HG03521 (cell line): ENCODE results near the gene RFC2.

Source experiments
- ATAC-seq: cut with Tn5 transposase; IDR thresholded peaks from one replicate; pipeline ENCODE4 v1.9.1; 2021; ENCODE audit warnings: mild to moderate bottlenecking, moderate library complexity; ENCODE audit not compliant: unreplicated experiment

RFC2 gene

DNA sequence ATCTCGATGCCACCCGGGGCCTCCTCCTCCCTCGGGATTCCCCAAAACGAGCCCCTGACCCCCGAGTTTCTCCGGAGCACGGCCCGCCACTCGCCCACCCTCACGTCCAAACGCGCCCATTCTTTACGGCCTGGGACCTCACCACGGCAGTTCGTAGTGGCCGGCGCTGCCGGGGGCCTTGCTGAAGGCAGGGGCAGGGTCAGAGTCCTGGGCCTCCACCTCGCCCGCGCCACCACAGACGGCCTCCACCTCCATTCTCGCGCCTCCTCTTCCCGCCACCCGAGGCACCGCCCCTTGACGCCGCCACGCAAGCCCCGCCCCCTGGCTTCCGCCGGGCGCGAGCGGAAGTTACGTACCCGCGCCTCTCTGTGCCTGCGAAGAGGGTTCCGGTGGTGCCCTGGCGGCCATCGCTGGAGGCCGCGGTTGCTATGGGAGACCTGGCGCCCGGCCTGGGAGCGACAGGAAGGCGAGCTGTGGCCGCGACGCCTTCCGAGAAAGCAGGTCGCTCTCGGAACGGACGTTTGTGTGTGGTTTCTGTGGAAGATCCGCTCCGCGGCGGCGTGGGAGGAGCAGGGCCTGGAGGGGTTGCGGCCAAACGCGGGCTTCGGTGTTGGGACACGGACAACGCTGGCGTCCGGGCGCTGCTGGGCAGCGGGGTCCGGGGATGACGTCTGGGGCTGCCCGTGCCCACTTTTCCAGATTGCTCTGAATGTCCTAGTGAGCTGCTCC is at the start of gene RFC2:
Gene RFC2 (minus strand): TSS at position 271 of the 729 bp plus-strand sequence. CDS start 16 bp downstream, at position 255.
- ATAC-seq, result peak; percentile 92

GRCh38 chr7:74302745-74303221 is 48.6 kb upstream of the RFC2 start:
- ATAC-seq, result no peak

GRCh38 chr7:74300926-74301325 is 46.7 kb upstream of the RFC2 start:
- no peak for ATAC-seq

DNA sequence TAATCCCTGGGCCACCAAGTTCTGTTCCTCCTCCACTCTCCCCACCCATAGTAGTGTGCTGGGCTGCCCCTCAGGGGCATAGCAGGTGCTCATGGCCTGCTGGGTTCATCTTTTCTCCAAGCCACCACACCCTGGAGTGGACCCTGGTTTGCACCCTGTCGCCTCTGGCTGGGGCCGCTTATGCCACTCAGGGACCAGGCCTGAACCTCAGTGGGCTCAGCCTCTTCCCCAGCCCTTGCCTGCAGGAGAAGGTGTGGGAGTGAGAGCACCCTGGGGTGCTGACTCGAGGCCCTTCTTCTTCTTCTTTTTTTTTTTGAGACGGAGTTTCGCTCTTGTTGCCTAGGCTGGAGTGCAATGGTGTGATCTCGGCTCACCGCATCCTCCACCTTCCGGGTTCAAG is 45.2 kb upstream of the RFC2 start:
- ATAC-seq, result no peak

GRCh38 chr7:74297516-74298233 is 43.5 kb upstream of the RFC2 start:
- ATAC-seq, result no peak

DNA sequence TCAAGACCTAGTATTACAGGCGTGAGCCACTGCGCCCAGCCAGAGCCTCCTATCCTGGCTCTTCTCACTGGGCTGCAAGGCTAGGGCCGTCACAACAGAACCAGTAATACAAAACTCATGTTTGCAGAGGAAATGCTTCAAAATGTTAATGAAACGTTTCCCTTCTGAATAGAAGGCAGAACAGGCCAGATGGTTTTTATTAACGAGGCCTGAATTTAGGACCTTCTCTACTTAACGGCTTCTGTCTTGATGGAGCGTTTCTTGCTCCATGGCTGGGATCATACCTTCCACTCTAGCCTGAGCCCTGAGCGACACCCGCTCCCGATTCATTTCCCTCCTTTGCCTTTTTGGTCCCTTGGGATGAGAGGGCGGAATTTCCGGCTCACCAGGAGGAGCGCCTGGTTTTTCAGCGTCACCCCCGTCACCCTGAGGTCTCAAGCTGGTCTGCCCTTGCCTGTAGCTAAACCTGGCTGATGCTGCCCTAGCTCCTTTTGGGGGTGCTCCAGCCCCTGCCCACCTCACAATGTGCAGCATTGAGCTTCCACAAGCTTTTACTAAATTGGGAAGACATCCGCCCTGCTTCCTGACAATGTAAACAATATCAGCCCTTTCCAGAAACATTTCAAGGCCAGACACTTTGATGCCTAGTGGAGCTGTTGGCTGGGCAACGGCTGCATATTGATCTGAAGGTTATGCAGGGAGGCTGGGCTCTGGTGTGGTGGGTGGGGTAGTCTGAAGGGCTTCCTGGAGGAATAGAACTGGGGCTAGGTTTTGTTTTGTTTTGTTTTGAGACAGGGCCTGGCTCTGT is 40.2 kb upstream of the RFC2 start:
- ATAC-seq, result no peak

- ATAC-seq, result no peak
Measured at GRCh38 chr7:74293577-74293908, 39.3 kb upstream of the RFC2 start.

DNA sequence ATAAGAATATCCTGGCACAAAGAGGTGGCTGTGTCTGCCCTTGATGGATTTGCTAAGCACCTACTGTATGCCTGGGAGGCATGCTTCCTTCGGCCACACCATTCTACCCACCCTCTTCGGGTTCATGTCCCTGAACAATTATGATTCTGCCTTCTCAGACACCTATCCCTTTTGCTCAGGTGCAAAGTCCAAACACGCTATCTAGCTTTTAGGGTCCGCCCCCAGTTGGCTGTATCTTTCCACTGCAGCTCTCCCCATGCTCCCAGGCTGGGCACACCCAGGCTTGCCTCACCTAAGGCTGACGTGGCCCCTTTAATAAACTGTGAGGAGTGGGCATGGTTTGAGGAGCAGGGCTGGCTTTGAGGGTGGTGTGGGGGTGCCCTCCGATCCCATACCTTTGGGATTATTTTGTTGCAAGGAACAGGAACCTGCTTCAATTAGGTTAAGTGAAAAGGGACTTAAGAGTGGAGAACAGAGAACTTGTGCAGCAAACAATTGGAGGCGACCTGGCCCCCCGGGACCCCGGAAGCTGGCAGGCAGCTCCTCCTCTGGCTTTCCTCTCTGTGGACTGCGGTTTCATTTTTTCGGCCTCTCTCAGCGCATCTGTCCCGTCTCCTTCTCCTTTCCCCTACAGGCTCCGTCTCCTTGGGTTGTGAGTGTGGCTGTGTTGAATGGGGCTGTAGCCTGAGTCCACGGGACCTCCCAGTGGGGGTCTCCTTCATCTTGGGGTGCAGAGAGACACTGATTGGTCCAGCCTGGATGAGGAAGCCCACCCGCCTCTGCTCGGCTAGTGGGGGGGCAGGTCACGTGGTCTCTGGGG is 38.8 kb upstream of the RFC2 start:
- no peak for ATAC-seq

DNA sequence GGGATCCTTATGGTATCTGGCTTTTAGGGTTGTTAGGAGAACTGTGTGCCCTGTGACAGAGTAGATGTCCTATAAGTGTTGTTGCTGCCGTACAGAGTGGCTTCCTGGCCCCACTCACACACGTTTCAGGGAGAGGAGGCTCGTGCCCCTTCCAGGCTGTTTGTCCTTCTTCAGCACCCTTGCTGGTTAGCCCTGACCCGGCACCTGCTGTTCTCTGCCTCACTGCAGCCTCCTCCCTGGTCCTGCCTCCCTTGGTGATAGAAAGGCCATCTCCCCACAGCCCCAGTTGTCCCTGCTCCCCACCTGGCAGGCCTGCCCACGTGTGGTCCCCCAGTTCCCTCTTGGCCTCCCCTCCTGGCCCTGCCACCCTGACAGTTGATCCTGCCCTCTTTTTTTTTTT is 37.3 kb upstream of the RFC2 start:
- no peak for ATAC-seq

DNA sequence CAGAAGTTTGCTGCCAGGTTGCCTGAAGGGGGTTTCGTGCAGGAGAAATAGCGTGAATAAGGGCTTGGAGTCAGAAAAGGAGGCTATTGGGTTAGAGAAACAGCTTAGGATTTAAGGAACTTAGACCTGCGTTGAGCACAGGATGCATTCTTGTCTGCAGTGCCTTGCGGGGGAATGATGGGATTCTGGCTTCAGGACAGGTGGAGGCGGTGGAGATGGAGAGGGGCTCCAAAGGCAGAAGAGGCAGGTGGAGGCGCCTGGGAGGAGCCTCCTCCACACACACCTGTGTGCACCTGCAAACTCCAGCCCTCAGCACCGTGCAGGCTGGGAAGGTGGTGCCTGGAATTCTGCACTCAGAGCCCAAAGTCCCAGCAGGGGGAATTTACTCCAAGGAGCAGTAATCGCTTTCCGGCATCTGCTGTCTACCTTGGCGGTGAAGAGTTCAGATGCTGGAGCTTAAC is 36.8 kb upstream of the RFC2 start:
- ATAC-seq, result no peak

GRCh38 chr7:74290553-74290950 is 36.4 kb upstream of the RFC2 start:
- no peak for ATAC-seq

DNA sequence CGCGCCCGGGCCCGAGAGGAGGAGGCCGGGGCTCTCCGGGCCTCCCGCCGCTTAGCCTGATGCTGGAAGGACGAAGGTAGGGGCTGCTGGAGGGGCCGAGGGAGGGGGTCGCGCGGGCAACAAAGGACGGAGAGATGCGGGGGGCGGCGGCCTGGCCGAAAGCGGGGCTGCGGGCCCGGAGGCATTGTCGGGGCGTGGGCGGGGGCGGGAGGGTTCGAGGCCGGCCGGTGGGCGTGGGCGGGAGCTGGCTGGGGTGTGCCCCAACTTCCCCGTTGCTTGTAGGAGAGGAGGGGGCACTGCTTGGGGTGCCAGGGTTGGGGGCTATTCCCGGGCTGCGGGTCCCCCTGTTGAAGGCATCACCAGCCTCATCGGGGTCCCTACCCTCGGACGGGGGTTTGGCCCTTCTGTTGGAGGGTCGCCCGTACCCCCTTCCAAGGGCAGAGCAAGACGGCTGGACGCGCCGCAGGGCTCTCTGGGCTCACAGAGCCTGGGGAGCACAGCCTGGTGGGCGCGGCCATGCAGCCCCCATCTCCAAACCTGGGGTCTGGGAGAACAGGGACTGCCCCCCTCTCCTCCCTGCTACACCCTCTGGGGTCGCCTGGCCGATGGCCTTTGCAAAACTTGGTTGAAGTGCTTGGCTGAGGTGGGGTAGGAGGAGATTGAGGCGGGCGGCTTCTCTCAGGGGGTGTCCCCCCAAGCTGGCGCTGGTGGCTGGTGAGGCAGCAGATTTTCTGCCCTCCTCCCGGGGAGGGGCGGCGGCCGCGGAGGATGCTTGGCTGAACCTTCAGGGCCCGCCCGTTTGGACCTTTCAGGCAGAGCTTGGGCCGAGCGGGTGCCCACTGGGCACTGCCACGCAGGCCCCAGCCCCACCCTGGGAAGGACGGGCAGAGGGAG is 35.7 kb upstream of the RFC2 start:
- no peak for ATAC-seq

DNA sequence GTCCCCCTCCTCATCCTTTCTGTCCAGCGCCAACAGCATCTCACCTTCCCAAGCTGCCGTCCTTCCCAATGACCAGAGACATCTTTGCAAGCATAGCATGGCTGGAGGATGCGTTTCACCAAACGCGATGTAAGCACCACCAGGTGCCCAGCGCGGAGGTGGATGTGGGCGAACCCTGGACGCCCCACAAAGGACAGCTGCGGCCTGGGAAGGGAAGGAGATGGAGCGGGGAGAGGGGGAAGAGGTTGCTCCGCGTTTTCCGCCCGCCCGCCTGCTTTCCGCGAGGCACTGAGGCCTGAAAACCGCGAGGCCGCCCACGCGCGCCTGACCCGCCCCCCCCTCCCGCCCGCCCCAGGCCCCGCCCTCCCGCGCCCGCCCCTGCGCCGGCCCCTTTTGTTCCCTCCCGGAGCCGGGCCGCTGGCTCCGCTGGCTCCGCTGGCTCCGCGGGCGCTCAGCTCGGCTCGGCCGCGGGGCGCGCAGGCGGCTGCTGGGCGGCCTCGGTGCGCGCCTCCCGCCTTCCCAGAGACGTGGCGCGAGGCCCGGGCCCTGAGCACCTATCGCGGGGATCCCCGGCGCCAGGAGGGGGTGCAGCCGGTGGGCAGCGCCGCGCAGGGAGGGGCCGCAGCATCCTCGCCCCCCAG is 34.9 kb upstream of the RFC2 start, which contains the start of gene CLIP2:
Gene CLIP2 (plus strand): TSS at position 390 of the 641 bp plus-strand sequence. CDS start 28,140 bp downstream, outside the sequence.
- peak; percentile 52 for ATAC-seq

DNA sequence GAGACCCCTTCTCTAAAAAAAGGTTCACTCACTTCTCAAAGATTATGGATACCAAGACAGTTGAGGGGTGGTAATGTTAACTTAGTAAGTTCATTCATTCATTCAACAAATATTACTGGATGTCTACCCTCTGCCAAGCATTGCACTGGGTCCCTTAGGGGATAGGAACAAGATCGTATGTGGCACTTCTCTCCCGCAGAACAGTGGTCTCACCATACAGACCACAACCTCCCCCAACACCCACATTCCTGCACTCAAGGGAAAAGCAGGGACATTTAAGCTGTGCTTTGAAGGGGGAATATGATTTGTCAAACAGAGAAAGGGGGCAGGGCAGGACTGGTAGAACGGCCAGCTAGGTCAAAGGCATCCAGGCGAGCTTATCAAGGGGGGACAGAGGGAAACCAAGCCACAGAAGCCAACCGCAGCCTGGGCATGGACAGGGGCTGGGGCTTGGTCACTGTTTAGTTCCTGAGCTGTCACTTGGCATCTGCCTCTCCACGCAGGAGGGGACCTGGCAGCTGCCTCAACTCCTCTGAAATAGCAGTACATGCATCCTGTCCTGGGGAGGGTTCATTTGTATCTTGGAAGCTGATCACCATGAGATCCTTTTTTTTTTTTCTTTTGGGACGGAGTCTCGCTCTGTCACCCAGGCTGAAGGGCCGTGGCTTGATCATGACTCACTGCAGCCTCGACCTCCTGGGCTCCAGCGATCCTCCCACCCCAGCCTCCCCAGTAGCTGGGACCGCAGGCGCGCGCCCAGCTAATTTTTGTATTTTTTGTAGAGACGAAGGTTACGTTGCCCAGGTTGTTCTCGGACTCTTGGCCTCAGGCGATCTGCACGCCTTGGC is 34.1 kb upstream of the RFC2 start:
- ATAC-seq, result no peak

DNA sequence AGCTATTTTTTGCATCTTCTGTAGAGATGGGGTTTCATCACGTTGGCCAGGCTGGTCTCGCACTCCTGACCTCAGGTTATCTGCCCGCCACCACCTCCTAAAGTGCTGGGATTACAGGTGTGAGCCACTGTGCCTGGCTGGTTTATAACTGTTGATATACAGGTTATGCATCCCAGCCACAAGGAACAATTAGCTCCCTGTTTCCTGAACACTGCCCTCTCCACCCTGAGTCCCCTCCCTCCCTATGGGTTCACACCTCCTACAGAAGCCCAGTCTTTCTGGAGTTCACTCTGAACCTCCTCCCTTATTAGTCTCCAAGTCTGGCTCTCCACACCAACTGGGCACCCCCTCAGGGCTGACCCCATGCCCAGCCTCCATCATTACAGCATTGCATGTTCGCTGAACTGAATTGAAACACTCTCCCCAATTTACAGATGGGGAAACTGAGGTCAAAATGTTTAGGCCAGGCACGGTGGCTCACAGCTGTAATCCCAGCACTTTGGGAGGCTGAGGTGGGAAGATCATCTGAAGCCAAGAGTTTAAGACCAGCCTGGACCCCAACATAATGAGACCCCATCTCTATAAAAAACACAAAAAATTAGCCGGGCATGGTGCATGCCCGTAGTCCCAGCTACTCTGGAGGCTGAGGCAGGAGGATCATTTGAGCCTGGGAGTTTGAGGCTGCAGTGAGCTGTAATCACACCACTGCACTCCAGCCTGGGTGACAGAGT is 33.3 kb upstream of the RFC2 start:
- ATAC-seq, result no peak

GRCh38 chr7:74286131-74286530 is 31.9 kb upstream of the RFC2 start:
- no peak for ATAC-seq

DNA sequence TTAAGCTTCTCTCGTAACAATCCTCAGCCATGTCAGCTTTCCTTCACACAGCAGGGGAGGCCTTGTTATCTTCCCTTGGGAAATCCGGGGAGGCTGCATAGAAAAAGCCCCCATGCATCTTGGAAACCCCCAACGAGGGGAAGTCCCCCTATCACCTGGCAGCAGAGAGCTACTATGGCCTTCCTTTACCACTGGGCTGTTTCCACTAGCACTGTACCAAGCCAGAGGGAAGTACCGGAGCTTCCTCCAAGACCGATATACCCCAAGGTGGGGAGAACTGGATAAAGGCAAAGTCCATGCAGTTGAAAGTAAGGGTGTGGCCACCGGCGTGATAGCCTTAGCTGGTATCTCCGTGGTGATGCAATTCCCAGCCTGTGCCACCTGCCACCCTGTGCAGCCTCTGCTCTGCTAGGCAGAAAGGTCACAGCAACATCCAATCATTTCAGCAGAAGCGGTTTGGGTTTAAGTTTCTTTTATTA is 30.6 kb upstream of the RFC2 start:
- ATAC-seq, result no peak
